Tibial nerve (tissue), 3 donors: ENCODE data around the gene KLHL22.

Source experiments
- POLR2A ChIP-seq, 2 donors: fragments of 450-650 bp; IDR thresholded peaks; one replicate each; pipeline ENCODE4 v1.6.1; 2017; ENCODE audit warnings: antibody characterized with exemption in 2 of 2, mild to moderate bottlenecking in 2 of 2, moderate library complexity in 2 of 2
- TF ChIP-seq, protein P1 (sequence below), 5 experiments: fragments of 200-600 bp in 3 of 5; fragments of 450-650 bp in 2 of 5; sonication (generic) in 3 of 5; IDR thresholded peaks; one replicate each; pipeline ENCODE4 v1.5.1; 2016 to 2019; ENCODE audit warnings: antibody characterized with exemption in 5 of 5, mild to moderate bottlenecking in 3 of 5, moderate library complexity in 2 of 5

DNA sequence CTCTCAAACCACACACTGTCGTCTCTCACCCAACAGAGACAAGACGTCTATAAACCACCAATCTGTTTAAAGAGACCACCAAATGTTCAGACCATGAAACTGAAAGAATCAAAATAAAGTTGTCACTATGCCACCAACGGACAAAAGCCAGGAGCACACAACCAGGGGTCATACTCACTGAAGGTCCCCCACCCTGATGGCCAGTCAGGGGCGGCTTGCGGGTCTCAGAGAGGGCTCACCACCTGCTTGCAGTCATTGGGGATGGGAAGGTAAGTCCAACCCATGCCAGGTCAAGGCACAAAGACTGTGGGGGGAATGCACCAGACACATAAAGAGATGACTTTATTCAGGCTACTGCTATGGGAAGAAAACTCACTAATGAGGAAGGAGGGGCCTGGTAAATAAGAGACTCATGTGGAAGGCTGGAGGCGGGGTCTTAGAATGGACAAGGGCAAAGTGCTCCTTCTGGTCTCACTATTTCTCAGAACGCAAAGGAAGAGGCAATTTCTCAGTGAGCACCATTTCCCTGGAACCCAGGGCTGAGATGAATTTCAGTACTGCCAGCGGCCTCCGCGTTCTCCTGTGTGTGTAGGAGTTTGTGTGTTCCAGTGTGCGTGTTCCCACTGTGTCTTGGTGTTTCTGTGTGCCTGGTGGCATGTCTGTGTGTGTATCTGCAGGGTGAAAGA, 75.3 kb downstream of the KLHL22 start:
- TF ChIP-seq POLR2A (IDR thresholded peaks at IDR 0.05) = no peak
- TF ChIP-seq, protein P1, sequence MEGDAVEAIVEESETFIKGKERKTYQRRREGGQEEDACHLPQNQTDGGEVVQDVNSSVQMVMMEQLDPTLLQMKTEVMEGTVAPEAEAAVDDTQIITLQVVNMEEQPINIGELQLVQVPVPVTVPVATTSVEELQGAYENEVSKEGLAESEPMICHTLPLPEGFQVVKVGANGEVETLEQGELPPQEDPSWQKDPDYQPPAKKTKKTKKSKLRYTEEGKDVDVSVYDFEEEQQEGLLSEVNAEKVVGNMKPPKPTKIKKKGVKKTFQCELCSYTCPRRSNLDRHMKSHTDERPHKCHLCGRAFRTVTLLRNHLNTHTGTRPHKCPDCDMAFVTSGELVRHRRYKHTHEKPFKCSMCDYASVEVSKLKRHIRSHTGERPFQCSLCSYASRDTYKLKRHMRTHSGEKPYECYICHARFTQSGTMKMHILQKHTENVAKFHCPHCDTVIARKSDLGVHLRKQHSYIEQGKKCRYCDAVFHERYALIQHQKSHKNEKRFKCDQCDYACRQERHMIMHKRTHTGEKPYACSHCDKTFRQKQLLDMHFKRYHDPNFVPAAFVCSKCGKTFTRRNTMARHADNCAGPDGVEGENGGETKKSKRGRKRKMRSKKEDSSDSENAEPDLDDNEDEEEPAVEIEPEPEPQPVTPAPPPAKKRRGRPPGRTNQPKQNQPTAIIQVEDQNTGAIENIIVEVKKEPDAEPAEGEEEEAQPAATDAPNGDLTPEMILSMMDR (IDR thresholded peaks at IDR 0.05) = no peak
